ENCODE measurements around the gene BTBD1.

DNA sequence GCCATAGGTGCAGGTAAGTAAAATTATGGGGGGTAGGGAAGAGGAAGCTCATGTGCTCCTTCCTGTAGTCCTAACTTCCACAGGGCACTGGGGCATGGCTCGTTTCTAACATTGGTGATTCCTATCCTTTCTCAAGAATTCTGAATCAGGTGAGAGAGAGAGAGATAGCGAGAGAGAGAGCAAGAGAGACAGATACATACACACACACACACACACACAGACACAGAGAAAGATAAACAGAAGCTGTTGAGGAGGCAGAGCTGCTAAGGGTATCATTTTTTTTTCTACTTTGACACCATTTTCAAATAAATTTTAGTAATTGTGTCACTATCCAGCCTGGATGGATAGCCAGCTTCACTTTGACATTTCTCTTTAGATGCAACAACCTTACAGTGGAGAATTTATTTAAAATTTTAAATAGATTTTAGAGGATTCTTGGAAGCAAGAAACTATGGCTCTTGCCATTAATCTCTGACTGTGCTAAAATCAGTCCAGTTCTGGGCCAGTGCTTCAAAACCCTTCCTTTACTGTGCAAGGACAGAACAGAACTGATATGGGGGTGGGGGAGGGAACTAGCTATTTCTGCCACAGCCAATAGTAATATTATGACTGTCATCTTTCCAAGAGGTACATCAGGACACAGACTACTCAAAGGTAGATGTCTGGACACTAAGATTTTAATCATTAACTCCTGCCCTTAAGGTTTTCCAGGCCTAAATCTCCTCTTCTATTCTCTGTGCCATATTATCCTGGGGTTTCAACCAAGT is 95.7 kb downstream of the BTBD1 start:
- TF ChIP-seq, protein P1, sequence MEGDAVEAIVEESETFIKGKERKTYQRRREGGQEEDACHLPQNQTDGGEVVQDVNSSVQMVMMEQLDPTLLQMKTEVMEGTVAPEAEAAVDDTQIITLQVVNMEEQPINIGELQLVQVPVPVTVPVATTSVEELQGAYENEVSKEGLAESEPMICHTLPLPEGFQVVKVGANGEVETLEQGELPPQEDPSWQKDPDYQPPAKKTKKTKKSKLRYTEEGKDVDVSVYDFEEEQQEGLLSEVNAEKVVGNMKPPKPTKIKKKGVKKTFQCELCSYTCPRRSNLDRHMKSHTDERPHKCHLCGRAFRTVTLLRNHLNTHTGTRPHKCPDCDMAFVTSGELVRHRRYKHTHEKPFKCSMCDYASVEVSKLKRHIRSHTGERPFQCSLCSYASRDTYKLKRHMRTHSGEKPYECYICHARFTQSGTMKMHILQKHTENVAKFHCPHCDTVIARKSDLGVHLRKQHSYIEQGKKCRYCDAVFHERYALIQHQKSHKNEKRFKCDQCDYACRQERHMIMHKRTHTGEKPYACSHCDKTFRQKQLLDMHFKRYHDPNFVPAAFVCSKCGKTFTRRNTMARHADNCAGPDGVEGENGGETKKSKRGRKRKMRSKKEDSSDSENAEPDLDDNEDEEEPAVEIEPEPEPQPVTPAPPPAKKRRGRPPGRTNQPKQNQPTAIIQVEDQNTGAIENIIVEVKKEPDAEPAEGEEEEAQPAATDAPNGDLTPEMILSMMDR (IDR thresholded peaks at IDR 0.05; ENCODE audit: borderline replicate concordance, extremely low read depth, low read length, poor library complexity, severe bottlenecking), result no peak
- TF ChIP-seq EZH2 (IDR thresholded peaks at IDR 0.05; ENCODE audit: borderline replicate concordance, low read depth, low read length, severe bottlenecking), result no peak
